Activated T-helper 1 cell treated with anti-CD3 and anti-CD28 coated beads, Interleukin-12 subunit alpha, Interleukin-12 subunit beta, Interleukin-2, Interleukin-4 antibody, amounts not matched to agents 30 ng/mL and 10 ng/mL and 1 ng/mL, durations not matched to agents 14 hours and 24 hours and 36 hours (primary cell): ENCODE measurements around the gene RDH14. TPM values are rescaled to one million over a fixed set of nuclear protein-coding genes. Genes with fewer than 3 reads are reported as not detected.
A peak's percentile ranks its signal among the peaks of the same experiment; 100 is the strongest.

Experiments used
- DNase-seq: peaks from one replicate; pipeline ENCODE4 v3.0.0; 2021; ENCODE audit warnings: low spot score
- H3K27ac Mint-ChIP-seq: one replicate; pipeline ENCODE4 v1.8.0; 2021; ENCODE audit warnings: mild to moderate bottlenecking, mixed read lengths
- H3K27me3 Mint-ChIP-seq: one replicate; pipeline ENCODE4 v1.8.0; 2022; ENCODE audit warnings: mild to moderate bottlenecking, moderate library complexity, mixed read lengths; ENCODE audit not compliant: insufficient read depth
- H3K36me3 Mint-ChIP-seq: one replicate; pipeline ENCODE4 v1.8.0; 2021; ENCODE audit warnings: low read depth, mixed read lengths
- H3K4me1 Mint-ChIP-seq: one replicate; pipeline ENCODE4 v1.8.0; 2021; ENCODE audit warnings: low read depth, mixed read lengths
- H3K4me3 Mint-ChIP-seq: one replicate; pipeline ENCODE4 v1.8.0; 2021; ENCODE audit warnings: mild to moderate bottlenecking, moderate library complexity, mixed read lengths
- H3K9me3 Mint-ChIP-seq: one replicate; pipeline ENCODE4 v1.8.0; 2021; ENCODE audit warnings: mixed read lengths
- intact Hi-C: fragments of 100-400 bp; cut with micrococcal nuclease; formaldehyde crosslinking; loops from one replicate; pipeline ENCODE4 v1.15.1; 2024
- total RNA-seq: library from RNA; stranded (reverse); gene quantifications from 2 replicates; pipeline ENCODE4 v1.2.3, GENCODE V29; 2022

Gene RDH14
- total RNA-seq, 1 donor from 2014 or later, result 14.5 TPM

DNA sequence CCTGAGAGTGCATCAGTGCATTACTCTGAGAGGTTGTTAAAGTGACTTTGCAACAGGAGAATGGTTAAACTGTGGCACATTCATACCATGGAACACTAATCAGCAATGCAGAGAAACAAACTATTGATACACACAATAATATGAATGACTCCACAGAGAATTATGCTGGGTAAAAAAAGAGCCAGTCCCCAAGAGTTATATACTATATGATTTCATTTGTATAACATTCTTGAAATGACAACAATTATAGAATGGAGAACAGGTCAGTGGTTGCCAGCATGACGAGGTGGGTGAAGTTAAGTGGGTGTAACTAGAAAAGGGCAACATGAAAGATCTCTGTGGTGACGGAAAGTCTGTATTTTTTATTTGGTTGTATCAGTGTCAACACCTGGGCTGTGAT lies 31.9 kb upstream of the RDH14 start:
- H3K36me3 Mint-ChIP-seq, result no peaks in the 10 kb centered on the region
- H3K4me3 Mint-ChIP-seq, result no peak overlapping the region
- no peak overlapping the region for H3K27ac Mint-ChIP-seq
- H3K9me3 Mint-ChIP-seq, result peaks cover 5% of the 10 kb centered on the region
- intact Hi-C loops, result no loop called here
- DNase-seq, result no peak
- no peaks in the 10 kb centered on the region for H3K27me3 Mint-ChIP-seq
- H3K4me1 Mint-ChIP-seq, result no peaks in the 10 kb centered on the region

DNA sequence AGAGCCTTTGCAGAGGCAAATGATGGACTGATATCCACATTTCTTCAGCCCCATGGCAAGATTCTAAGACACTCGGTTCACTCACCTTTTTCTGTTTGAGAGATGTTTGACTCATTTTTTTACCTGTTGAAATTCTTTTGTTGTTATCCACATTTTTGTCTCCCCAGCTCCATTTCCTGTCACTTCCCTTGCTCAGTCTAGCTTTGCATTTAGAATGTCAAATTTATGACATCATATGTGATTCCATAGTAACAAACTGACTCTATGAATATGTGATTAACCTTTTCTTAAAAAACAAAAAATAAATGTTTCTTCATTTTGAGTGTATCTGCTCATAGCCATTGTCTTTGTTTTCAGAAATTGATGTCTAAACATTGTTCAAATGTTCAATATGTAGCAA lies 28.9 kb upstream of the RDH14 start, which contains the start of gene NT5C1B:
Gene NT5C1B, minus strand, starts transcription at position 216 of the 400 bp plus-strand sequence. Its CDS starts 101 bp downstream, at position 115.
- intact Hi-C loops, result no loop called here
- DNase-seq, result no peak
- no peaks in the 10 kb centered on the region for H3K4me1 Mint-ChIP-seq
- H3K36me3 Mint-ChIP-seq, result no peaks in the 10 kb centered on the region
- H3K27ac Mint-ChIP-seq, result no peak within 1 kb of the TSS
- H3K27me3 Mint-ChIP-seq, result no peaks in the 10 kb centered on the region
- no peak within 1 kb of the TSS for H3K4me3 Mint-ChIP-seq
- H3K9me3 Mint-ChIP-seq, result peaks cover 5% of the 10 kb centered on the region

DNA sequence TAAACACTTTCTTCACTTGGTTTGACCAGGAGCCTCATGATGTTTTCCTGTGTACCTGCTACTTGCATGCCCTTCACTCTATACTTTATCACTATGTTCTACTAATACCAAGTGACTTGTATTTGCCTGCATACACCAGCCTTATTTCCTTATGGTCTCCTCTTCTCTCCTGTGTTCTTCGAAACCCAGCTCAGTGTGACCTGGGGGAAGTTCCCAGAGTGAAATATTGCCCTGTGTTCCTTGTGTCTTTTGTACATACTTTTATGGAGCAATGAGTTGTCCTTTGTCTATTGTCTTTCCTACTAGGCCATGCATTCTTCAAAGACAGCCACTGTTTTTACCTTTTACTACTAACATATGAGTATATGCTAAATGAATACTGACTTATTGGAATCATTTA lies 28.3 kb upstream of the RDH14 start:
- no peak overlapping the region for H3K27ac Mint-ChIP-seq
- H3K4me3 Mint-ChIP-seq, result no peak overlapping the region
- peaks cover 5% of the 10 kb centered on the region for H3K9me3 Mint-ChIP-seq
- intact Hi-C loops, result no loop called here
- H3K36me3 Mint-ChIP-seq, result no peaks in the 10 kb centered on the region
- no peaks in the 10 kb centered on the region for H3K27me3 Mint-ChIP-seq
- H3K4me1 Mint-ChIP-seq, result no peaks in the 10 kb centered on the region
- no peak for DNase-seq

DNA sequence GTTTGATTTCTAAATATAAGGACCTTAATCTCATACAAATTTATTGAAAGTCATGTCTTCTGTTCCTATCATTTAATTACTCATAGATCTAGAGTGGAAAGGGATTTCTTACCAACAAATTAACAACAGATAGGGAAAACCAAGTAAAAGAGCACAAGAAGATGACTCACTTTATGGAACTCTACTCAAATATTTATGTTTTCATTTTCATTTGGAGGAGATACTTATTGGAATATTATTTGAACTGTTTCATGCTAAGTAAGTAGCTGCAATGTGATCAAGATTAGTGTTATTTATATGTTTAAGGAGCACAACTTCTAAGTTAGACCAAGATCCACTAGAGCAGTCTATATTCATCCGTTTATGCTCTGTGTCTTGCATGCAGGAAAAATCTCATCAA lies 27.6 kb upstream of the RDH14 start:
- Mint-ChIP-seq H3K36me3 (peaks cover 3% of the 10 kb centered on the region), H3K9me3 (peaks cover 9% of the 10 kb centered on the region), H3K4me1 (no peaks in the 10 kb centered on the region), H3K4me3 (no peak overlapping the region), H3K27me3 (no peaks in the 10 kb centered on the region), H3K27ac (no peak overlapping the region)
- DNase-seq, result no peak
- intact Hi-C loops, result no loop called here

DNA sequence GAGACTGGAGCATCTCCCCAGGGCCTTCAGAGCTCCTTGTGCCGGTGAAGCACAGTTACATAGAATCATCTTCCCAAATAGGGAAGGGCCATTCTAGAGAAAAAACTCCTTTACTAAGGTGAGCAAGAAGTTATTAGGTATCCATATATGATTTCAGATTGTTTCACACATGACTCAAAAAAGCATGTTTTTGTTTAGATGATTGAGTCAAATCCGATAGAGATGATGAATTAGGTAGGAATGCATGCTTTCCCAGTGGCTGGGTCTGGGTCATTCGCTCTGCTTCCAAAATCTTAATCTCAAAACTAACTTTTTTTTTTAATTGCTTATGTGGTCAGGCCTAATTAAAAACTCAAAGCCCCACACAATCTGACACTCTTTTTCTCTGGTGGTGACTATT lies 25.1 kb upstream of the RDH14 start:
- peaks cover 3% of the 10 kb centered on the region for H3K36me3 Mint-ChIP-seq
- H3K27ac Mint-ChIP-seq, result no peak overlapping the region
- DNase-seq, result no peak
- H3K27me3 Mint-ChIP-seq, result no peaks in the 10 kb centered on the region
- no peaks in the 10 kb centered on the region for H3K4me1 Mint-ChIP-seq
- H3K4me3 Mint-ChIP-seq, result no peak overlapping the region
- intact Hi-C loops, result no loop called here
- H3K9me3 Mint-ChIP-seq, result peaks cover 8% of the 10 kb centered on the region

DNA sequence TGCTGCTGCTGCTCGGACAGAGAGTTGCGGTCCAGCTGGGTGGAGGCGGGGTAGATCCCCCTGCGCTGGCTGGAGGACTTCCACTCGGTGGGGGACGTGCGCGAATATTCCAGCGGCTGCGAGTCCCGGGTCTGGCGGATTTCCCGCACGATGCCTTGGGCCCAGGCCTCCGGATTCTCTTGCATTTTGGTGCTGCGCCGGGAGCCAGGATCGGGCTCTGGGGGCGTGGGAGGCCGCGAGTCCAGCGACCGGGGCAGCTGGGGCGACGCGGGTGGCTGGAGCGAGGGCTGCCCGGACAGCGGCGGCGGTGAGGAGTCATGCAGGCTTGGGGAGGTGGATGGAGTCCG lies 24.1 kb upstream of the RDH14 start:
- no peaks in the 10 kb centered on the region for H3K4me1 Mint-ChIP-seq
- intact Hi-C loops, result no loop called here
- peaks cover 3% of the 10 kb centered on the region for H3K36me3 Mint-ChIP-seq
- H3K9me3 Mint-ChIP-seq, result peaks cover 5% of the 10 kb centered on the region
- no peaks in the 10 kb centered on the region for H3K27me3 Mint-ChIP-seq
- H3K4me3 Mint-ChIP-seq, result no peak overlapping the region
- H3K27ac Mint-ChIP-seq, result no peak overlapping the region
- DNase-seq, result no peak

DNA sequence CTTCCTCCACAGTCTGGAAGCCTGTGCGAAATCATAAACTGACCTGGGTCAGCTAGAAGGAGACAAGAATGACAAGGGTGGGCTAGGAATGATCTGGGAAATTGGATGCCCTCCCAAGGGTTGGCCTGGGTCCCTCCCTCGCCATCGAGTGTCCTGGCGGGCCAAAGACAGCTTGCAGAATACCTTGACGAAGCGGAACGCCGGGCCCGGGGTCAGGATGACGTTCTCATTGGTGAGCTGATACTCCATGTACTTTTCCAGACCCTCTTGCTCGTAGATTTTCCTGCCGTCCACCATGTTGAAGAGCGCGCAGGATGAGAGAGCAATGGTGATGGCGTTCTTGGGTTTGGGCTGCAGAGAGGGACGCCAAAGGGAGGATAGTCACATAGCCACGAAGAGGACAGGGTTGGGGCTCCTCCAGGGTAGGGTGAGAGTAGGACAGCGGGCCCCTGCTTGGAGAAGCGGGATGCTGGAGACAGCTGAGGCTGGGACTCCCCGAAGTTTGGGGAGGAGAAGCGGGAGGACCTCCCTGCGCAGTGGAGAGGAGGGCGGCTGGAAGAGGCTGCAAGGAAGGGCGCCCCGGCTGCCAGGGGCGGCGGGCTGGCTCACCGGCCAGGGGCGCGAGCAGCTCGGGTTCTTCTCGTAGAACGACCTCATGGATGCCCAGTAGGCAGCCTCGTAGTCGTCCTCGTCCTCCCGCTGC lies 23.6 kb upstream of the RDH14 start:
- H3K36me3 Mint-ChIP-seq, result peaks cover 3% of the 10 kb centered on the region
- H3K27me3 Mint-ChIP-seq, result no peaks in the 10 kb centered on the region
- H3K27ac Mint-ChIP-seq, result no peak overlapping the region
- no peaks in the 10 kb centered on the region for H3K4me1 Mint-ChIP-seq
- peaks cover 11% of the 10 kb centered on the region for H3K9me3 Mint-ChIP-seq
- no peak overlapping the region for H3K4me3 Mint-ChIP-seq
- intact Hi-C loops, result no loop called here
- no peak for DNase-seq

DNA sequence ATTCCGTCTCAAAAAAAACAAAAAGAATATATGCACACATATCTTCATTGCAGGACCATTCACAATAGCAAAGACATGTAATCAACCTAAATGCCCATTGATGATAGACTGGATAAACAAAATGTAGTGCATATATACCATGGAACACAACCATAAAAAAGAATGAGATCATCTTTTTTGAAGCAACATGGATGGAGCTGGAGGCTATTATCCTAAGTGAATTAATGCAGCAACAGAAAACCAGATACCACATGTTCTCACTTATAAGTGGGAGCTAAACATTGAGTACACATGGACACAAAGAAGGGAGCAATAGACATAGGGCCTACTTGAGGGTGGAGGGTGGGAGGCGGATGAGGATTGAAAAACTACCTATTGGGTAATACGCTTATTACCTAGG lies 20.2 kb upstream of the RDH14 start:
- intact Hi-C loops, result no loop called here
- Mint-ChIP-seq H3K4me1 (no peaks in the 10 kb centered on the region), H3K27me3 (no peaks in the 10 kb centered on the region), H3K9me3 (peaks cover 25% of the 10 kb centered on the region), H3K4me3 (no peak overlapping the region), H3K36me3 (peaks cover 3% of the 10 kb centered on the region), H3K27ac (no peak overlapping the region)
- DNase-seq, result no peak

DNA sequence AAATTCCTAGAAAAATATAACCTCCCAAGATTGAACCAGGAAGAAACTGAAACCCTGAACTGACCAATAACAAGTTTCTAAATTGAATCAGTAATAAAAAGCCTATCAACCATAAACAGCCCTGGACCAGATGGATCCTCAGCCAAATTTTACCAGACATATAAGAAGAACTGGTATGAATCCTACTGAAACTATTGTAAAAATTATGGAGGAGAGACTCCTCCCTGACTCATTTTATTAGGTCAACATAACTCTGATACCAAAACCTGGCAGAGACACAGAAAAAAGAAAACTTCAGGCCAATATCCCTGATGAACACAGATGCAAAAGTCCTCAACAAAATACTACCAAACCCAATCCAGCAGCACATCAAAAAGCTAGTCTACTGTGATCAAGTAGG lies 17.6 kb upstream of the RDH14 start:
- Mint-ChIP-seq H3K9me3 (peaks cover 27% of the 10 kb centered on the region), H3K27me3 (no peaks in the 10 kb centered on the region), H3K36me3 (no peaks in the 10 kb centered on the region), H3K4me1 (no peaks in the 10 kb centered on the region), H3K4me3 (no peak overlapping the region), H3K27ac (no peak overlapping the region)
- intact Hi-C loops, result no loop called here
- no peak for DNase-seq

DNA sequence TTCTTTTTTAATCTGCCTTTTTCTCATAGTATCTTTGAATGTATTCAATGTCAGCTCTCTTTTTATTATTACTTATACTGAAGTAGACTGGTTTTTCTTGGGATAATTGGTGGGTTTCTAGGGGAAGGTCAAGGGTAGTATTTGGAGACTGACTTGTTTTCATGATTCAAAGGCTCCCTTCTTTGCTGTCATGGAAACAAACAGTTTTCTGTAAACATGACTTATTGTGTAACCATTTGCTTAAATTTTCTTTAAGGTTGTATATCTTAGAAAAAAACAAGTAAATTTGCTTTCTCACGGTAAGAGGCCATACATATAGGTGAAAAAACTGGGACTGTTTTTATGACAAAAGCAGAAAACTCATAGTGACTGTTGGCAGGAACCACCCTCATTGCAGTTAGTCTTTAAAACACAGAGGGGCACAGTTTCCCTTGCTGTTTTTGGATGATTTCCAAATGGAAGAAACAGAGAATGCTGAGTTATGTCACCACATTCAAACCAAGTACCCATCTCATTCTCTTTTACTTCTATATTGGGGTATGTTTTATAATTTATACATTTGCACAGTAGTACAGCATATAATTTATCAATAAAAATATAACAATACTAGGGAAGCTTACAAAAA lies 5.8 kb upstream of the RDH14 start:
- Mint-ChIP-seq H3K9me3 (peaks cover 5% of the 10 kb centered on the region), H3K36me3 (peaks cover 9% of the 10 kb centered on the region), H3K4me1 (no peaks in the 10 kb centered on the region), H3K27ac (no peak overlapping the region), H3K4me3 (no peak overlapping the region), H3K27me3 (no peaks in the 10 kb centered on the region)
- DNase-seq, result no peak
- intact Hi-C loops, result loop anchor here (10.0 kb wide), 1 partner anchor 1299 kb away; no protein-coding TSS in a partner anchor

DNA sequence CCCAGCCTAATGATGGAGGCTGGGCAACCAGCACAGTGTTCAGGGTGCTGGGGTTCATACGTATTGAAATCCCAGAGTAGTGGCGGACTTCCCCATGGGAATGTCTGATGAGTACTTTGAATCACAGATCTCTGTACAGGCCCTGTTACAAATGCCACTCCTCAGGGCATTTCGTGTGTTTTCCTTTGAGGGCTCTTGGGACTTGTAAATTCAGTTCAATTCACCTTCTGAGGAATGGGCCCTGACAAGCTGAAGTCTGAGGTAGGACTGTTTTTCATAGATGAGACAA lies 288 bp upstream of the RDH14 start:
- no peaks in the 10 kb centered on the region for H3K27me3 Mint-ChIP-seq

DNA sequence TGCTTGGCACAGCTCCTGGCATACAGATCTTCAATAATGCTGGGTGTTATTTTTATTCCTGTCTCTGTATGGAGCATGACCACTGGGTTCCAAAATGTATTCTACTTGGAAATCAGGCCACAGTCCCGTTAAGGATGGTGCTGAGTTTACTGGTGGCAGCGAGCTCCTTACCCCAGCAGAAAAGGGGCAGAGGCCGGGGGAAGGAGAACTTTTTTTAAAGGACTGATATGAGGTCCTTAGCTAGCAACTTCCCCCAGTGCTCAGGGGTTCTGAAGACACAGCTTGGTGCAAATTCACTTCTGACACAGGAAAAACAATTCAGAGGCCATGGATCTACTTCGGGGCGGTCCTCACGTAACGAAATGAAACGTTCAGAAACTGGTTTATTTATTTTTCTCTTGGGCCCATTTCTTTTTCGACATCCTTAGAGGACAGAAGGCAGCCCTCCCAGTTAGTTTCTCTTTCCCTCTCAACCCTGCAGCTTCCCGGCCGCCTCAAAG lies 872 bp downstream of the RDH14 start:
- no peak for DNase-seq
- H3K9me3 Mint-ChIP-seq, result no peaks in the 10 kb centered on the region
- peak overlapping the region; percentile 89 for H3K4me3 Mint-ChIP-seq
- H3K27ac Mint-ChIP-seq, result peak overlapping the region; percentile 91
- intact Hi-C loops, result loop anchor here (1.0 to 10.0 kb wide), 10 partner anchors 18 to 1793 kb away; partner anchors contain the start of genes PUM2, SMC6, TTC32 and WDR35
- peaks cover 19% of the 10 kb centered on the region for H3K36me3 Mint-ChIP-seq
- H3K27me3 Mint-ChIP-seq, result no peaks in the 10 kb centered on the region
- H3K4me1 Mint-ChIP-seq, result peaks cover 38% of the 10 kb centered on the region

More for the DNA sequence above, 288 bp upstream of the RDH14 start:
- intact Hi-C loops, result loop anchor here (1.0 to 10.0 kb wide), 7 partner anchors 40 to 1792 kb away; partner anchors contain the start of genes PUM2, SMC6 and TTC32
- Mint-ChIP-seq H3K27ac (peak overlapping the region; percentile 90), H3K4me3 (peak overlapping the region; percentile 91), H3K4me1 (peaks cover 38% of the 10 kb centered on the region), H3K36me3 (peaks cover 15% of the 10 kb centered on the region), H3K9me3 (peaks cover 5% of the 10 kb centered on the region)
- no peak for DNase-seq

DNA sequence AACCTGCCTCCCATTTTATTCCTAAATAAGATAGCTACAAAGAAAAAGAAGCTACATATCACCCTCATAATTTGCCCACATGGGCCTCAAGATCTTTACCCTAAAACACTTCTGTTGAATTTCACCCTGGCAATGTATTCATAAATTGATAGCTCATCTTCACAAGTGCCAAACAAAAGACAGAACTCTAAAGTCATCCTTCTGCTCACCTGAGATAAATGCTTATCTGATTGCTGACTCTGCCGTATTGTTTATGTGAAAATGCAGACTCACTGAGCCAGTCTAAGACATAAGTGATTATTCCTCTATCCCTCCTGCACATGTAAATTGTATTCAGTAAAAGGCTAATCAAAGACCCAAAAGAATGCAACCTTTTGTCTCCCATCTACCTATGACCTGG lies 2.0 kb downstream of the RDH14 start:
- no peaks in the 10 kb centered on the region for H3K27me3 Mint-ChIP-seq
- H3K4me3 Mint-ChIP-seq, result peak overlapping the region; percentile 15
- H3K27ac Mint-ChIP-seq, result no peak overlapping the region
- no peak for DNase-seq
- peaks cover 25% of the 10 kb centered on the region for H3K36me3 Mint-ChIP-seq
- no peaks in the 10 kb centered on the region for H3K9me3 Mint-ChIP-seq
- intact Hi-C loops, result no loop called here
- H3K4me1 Mint-ChIP-seq, result peaks cover 42% of the 10 kb centered on the region
